ENCODE results near the gene HRCT1.

HRCT1 gene

DNA sequence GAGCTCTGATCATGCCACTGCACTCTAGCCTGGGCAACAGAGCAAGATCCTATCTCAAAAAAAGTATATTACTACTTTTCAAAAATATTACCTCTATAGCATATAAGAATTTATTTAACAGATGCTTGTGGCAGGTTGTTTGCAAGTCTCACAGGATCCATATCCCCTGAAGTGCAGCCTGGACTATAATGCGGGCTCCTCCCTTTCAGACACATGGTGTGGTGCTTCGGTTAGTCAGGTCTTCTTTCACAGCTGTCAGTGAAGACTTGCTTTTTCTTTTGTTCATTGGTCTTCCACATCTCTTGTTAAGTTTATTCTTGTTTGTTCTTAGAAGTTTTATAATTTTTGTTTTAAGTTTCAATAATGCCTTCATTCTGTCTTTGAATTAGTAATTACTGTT lies 9.4 kb upstream of the HRCT1 start:
- TF ChIP-seq TAF1 (IDR thresholded peaks at IDR 0.05; ENCODE audit: borderline replicate concordance, insufficient read depth, low read length): no peak
- TF ChIP-seq, protein P1, sequence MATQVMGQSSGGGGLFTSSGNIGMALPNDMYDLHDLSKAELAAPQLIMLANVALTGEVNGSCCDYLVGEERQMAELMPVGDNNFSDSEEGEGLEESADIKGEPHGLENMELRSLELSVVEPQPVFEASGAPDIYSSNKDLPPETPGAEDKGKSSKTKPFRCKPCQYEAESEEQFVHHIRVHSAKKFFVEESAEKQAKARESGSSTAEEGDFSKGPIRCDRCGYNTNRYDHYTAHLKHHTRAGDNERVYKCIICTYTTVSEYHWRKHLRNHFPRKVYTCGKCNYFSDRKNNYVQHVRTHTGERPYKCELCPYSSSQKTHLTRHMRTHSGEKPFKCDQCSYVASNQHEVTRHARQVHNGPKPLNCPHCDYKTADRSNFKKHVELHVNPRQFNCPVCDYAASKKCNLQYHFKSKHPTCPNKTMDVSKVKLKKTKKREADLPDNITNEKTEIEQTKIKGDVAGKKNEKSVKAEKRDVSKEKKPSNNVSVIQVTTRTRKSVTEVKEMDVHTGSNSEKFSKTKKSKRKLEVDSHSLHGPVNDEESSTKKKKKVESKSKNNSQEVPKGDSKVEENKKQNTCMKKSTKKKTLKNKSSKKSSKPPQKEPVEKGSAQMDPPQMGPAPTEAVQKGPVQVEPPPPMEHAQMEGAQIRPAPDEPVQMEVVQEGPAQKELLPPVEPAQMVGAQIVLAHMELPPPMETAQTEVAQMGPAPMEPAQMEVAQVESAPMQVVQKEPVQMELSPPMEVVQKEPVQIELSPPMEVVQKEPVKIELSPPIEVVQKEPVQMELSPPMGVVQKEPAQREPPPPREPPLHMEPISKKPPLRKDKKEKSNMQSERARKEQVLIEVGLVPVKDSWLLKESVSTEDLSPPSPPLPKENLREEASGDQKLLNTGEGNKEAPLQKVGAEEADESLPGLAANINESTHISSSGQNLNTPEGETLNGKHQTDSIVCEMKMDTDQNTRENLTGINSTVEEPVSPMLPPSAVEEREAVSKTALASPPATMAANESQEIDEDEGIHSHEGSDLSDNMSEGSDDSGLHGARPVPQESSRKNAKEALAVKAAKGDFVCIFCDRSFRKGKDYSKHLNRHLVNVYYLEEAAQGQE (IDR thresholded peaks at IDR 0.05; ENCODE audit: insufficient read depth in 1 of 2, low read depth in 2 of 2, low read length in 2 of 2): no peak
- TF ChIP-seq FOXP2 (optimal IDR thresholded peaks at IDR 0.05; ENCODE audit: borderline replicate concordance, extremely low read depth, extremely low read length, insufficient read depth): no peak
- TF ChIP-seq POLR2AphosphoS5 (IDR thresholded peaks at IDR 0.05; ENCODE audit: low read depth, low read length): no peak
- TF ChIP-seq SIN3A (IDR thresholded peaks at IDR 0.05; ENCODE audit: borderline replicate concordance, insufficient read depth, low read length): no peak

DNA sequence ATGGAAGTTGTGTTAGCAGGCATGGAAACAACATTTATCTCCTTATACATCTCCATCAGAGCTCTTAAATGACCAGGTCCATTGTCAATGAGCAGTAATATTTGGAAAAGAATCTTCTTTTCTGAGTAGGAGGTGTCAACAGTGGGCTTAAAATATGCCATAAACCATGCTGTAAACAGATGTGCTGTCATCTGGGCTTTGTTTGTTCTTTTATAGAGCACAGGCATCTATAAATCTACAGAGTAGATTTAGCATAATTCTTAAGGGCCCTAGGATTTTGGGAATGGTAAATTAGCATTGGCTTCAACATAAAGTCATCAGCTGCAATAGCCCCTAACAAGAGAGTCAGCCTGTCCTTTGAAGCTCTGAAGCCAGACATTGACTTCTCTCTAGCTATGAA lies 7.7 kb upstream of the HRCT1 start:
- TF ChIP-seq TAF1 (IDR thresholded peaks at IDR 0.05; ENCODE audit: borderline replicate concordance, insufficient read depth, low read length) (no peak), POLR2AphosphoS5 (IDR thresholded peaks at IDR 0.05; ENCODE audit: low read depth, low read length) (no peak), SIN3A (IDR thresholded peaks at IDR 0.05; ENCODE audit: borderline replicate concordance, insufficient read depth, low read length) (no peak), FOXP2 (optimal IDR thresholded peaks at IDR 0.05; ENCODE audit: borderline replicate concordance, extremely low read depth, extremely low read length, insufficient read depth) (no peak)
- TF ChIP-seq, protein P1 (IDR thresholded peaks at IDR 0.05; ENCODE audit: insufficient read depth in 1 of 2, low read depth in 2 of 2, low read length in 2 of 2): no peak

DNA sequence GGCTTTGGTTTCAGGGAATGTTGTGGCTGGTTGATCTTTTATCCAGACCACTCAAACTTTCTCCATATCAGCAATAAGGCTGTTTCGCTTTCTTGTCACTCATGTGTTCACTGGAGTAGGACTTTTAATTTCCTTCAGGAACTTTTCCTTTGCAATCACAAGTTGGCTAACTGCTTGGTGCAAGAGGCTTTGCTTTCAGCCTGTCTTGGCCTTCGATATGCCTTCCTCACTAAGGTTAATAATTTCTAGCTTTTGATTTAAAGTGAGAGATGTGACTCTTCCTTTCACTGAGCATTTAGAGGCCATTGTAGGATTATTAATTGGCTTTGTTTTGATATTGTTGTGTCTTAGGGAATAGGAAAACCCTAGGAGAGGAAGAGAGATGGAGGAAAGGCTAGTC lies 7.0 kb upstream of the HRCT1 start:
- no peak for TF ChIP-seq POLR2AphosphoS5 (IDR thresholded peaks at IDR 0.05; ENCODE audit: low read depth, low read length)
- TF ChIP-seq TAF1 (IDR thresholded peaks at IDR 0.05; ENCODE audit: borderline replicate concordance, insufficient read depth, low read length): no peak
- no peak for TF ChIP-seq FOXP2 (optimal IDR thresholded peaks at IDR 0.05; ENCODE audit: borderline replicate concordance, extremely low read depth, extremely low read length, insufficient read depth)
- TF ChIP-seq SIN3A (IDR thresholded peaks at IDR 0.05; ENCODE audit: borderline replicate concordance, insufficient read depth, low read length): no peak

DNA sequence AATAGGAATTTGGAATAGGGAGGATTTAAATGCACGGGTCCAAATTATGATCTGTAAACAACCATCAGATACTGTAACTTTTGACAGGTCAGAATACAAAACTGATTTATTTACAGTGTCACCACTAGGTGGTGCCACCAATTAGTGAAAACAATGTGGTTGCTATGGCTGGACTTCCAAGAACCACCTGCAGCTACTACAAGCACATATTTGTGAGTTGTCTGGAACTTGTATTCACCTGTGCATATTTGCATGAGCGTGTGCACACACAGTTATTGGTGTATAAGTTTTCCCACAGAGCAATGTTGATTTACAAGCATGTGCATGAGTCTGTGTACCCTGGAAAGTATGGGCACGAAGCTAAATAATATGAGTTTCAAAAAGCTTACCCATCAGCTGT lies 3.0 kb upstream of the HRCT1 start:
- TF ChIP-seq SIN3A (IDR thresholded peaks at IDR 0.05; ENCODE audit: borderline replicate concordance, insufficient read depth, low read length): no peak
- no peak for TF ChIP-seq POLR2AphosphoS5 (IDR thresholded peaks at IDR 0.05; ENCODE audit: low read depth, low read length)
- TF ChIP-seq, protein P1 (IDR thresholded peaks at IDR 0.05; ENCODE audit: insufficient read depth in 1 of 2, low read depth in 2 of 2, low read length in 2 of 2): no peak
- TF ChIP-seq FOXP2 (optimal IDR thresholded peaks at IDR 0.05; ENCODE audit: borderline replicate concordance, extremely low read depth, extremely low read length, insufficient read depth): no peak
- no peak for TF ChIP-seq TAF1 (IDR thresholded peaks at IDR 0.05; ENCODE audit: borderline replicate concordance, insufficient read depth, low read length)

DNA sequence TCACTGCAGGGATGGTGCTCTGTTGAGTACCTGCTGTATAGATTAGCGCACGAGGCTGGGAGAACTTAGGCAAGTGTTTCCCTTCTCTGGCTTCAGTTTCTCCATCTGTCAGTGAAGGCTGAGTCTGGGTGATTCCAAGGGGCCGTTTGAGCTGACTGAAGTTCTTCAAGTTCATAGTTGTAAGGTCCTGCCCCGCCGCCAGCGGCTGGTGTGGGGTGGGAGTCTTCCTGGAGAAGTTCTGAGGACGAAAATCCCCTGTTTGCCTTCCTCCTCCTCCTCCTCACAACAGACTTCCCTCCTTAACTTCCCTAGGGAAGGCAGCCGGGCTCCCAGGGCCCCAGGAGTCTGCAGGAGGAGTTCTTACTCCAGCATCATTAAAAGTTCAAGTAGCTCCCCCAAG lies 1.7 kb upstream of the HRCT1 start:
- TF ChIP-seq POLR2AphosphoS5 (IDR thresholded peaks at IDR 0.05; ENCODE audit: low read depth, low read length): no peak
- TF ChIP-seq SIN3A (IDR thresholded peaks at IDR 0.05; ENCODE audit: borderline replicate concordance, insufficient read depth, low read length): no peak
- TF ChIP-seq, protein P1 (IDR thresholded peaks at IDR 0.05; ENCODE audit: insufficient read depth in 1 of 2, low read depth in 2 of 2, low read length in 2 of 2): no peak
- no peak for TF ChIP-seq TAF1 (IDR thresholded peaks at IDR 0.05; ENCODE audit: borderline replicate concordance, insufficient read depth, low read length)
- no peak for TF ChIP-seq FOXP2 (optimal IDR thresholded peaks at IDR 0.05; ENCODE audit: borderline replicate concordance, extremely low read depth, extremely low read length, insufficient read depth)
